GM18858 (cell line): Measurements from ENCODE around the gene COA8.

Experiments used
- ATAC-seq: cut with Tn5 transposase; IDR thresholded peaks from one replicate; pipeline ENCODE4 v1.9.1; 2021; ENCODE audit not compliant: unreplicated experiment

COA8 gene, protein sequence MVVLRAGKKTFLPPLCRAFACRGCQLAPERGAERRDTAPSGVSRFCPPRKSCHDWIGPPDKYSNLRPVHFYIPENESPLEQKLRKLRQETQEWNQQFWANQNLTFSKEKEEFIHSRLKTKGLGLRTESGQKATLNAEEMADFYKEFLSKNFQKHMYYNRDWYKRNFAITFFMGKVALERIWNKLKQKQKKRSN

DNA sequence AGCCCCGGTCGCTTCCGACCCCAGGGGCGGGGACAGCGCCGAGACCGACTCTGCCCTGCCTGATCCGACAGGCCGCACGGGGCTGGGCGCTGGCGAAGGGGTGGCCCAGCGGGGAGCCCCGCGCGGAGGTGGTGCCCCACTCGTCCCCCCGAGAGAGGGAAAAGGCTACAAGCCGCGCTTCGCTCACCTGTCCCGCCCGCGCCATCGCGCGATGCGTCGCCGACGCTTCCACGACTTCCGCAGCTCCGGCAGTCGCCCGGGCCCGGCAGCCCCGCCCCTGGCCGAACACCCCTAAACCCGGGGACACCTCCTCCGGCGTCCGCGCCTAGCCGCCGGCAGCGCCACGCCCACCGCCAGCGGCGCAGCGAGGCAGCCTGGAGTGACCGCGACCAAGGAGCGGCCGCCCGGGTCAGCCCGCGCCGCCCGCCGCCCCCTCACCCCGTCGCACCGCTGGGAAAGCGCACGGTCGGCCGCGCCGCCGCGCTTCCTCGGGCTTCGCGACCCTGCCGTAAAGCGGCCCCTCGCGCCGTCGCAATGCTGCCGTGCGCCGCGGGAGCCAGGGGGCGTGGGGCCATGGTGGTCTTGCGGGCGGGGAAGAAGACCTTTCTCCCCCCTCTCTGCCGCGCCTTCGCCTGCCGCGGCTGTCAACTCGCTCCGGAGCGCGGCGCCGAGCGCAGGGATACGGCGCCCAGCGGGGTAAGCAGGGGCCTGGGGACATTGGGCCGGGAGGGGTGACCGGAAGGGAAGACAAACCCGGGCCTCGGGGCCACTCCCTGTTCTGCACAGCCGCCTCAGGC is at the start of gene COA8, which contains the start of gene BAG5:
Gene COA8 (plus strand): TSS at position 532 of the 797 bp plus-strand sequence. CDS start 42 bp downstream, at position 574.
Gene BAG5 (minus strand): TSS at position 229 of the 797 bp plus-strand sequence. CDS start 1,493 bp downstream, outside the sequence.
- ATAC-seq = peak; percentile 46

GRCh38 chr14:103514596-103515421 is 48.0 kb upstream of the COA8 start:
- no peak for ATAC-seq

- ATAC-seq = no peak
Measured at GRCh38 chr14:103516426-103517173, 46.2 kb upstream of the COA8 start.

GRCh38 chr14:103517174-103517566 is 45.6 kb upstream of the COA8 start:
- no peak for ATAC-seq

DNA sequence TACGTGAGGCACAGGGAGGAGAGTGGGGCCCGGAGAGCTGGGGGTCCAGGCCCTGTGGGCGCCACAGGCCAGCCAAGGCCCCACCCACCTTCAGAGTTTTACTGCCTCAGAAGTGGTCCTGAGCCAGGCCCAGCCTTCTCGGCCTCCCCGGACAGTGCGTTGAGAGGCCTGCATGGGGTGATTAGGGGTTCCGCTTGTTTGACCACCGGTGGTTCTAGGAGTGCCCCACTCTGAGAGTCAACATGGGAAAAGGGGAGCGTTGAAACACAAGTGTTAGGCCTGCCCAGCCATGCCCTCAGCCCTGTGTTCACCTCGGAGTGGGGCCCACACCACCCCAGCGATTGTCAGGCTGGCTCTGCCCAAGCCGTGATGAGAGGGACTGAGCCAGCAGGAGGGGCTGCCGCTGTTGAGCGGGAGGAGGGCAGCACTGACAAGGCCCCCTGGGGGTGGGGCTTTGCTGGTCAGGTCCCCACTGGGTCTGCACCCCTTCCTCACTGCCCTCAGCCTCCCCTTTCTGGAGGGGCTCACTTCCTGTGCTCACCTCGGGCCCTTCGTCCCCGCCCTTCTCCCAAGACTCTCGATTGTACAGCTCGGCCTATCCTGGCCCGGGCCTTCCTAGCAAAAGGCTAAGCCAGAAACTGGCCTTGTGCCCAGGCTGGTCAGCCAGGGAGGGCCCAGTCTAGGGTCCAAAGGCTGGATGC is 44.9 kb upstream of the COA8 start:
- ATAC-seq = no peak

- no peak for ATAC-seq
Measured at GRCh38 chr14:103518422-103519042, 44.2 kb upstream of the COA8 start.

DNA sequence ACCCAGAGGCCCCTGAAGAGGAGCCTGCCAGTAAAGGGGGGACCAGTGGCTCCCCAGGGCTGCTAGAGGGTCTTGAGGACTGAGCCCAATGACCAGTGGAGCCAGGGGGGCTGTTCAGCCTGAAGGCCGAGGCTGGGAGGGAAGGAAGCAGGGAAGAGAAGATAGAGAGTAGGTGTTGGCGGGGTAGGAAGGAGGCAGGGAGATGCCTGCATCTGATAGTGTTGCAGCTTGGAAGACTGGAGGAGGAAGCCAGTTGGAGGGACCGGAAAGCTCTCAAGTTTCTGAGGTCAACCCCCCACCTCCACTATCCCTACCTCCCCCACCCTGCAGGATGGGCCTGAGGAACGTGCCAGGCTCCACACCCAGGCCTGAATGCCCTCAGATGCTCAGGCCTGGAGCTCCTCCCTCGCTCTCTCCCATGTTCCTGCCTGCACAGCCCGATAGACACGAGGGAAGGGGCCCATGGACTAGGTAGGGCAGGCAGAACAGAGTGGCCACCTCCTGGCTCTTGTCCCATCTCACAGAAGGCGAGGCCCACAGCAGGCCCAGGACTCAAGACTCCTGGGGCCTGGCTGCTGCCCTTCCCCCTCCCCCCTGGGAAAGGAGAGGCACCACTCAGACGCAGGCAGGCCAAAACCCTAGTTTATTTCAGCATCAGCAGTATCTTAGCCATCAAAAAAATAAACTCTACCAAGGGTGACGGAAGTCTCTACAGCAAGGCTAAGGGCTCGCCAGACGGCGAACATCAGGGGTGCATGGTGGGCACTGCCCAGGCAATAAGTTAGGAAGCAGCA is 43.5 kb upstream of the COA8 start:
- ATAC-seq = no peak

DNA sequence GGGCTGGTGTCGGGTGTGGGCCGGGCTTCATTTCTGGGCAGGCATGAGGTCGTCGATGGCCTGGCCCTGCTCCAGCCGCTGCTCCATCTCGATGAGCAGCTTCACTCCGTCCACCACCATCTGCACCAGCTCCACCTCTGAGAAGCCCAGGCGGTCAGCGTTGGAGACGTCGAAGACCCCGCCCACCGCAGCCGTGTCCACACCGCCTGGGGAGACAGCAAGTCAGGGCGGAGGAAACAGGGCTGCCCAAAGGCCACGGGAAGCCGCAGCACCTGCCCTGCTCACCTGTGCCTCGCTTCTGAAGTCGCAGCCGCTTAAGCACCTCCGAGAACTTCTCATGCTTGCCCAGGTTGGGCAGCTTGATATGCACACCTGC is 42.9 kb upstream of the COA8 start:
- ATAC-seq = no peak

- no peak for ATAC-seq
Measured at GRCh38 chr14:103520269-103520656, 42.5 kb upstream of the COA8 start.

- ATAC-seq = no peak
Measured at GRCh38 chr14:103520657-103521437, 41.9 kb upstream of the COA8 start.

GRCh38 chr14:103521438-103521950 is 41.3 kb upstream of the COA8 start:
- no peak for ATAC-seq

GRCh38 chr14:103521951-103522563 is 40.7 kb upstream of the COA8 start:
- no peak for ATAC-seq

DNA sequence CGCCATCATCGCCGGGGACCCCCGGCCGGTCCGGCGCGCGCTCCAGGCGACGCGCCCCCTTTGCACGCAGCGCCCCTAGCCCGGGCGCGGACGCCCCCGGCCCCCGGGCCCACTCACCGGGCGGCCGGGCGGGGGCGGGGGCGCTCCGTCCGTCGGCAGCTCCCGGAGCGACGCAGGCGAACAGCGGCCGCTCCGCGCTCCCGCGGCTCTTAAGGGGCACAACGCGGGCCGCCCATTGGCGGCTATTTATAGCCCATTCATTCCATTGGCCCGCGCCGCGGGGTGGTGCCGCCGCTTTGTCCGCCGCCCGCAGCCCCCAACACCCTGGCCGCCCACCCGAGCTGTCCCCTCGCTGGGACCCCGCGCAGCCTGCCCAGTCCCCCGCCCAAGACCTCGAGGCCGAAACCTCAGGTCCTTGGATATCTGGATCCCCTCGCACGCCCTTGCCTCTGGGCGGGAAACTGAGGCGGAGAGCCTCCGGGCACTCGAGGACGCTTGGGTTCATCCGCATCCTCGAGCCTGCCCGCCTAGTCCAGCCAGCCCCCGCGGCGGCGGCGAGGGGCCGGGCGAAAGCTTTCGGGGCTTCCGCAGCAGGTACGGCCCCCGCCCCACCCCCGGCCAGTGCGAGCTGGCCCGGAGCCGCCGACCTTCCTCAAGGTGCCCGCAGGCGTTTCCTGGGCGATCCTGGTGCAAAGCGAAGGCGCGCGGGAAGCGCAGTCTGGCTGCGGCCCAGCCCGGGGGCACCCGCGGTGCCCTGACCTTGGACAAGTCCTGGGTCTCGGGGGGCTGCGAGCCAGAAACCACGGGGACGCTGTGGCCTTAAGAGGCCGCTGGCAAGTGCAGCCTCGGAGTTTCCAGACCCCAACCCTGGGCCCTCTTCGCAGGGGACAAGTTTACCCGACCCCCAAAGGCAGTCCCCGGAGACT is 39.8 kb upstream of the COA8 start, which contains the start of gene CKB:
Gene CKB (minus strand): TSS at position 182 of the 926 bp plus-strand sequence. CDS start 337 bp downstream, outside the sequence.
- ATAC-seq = no peak

DNA sequence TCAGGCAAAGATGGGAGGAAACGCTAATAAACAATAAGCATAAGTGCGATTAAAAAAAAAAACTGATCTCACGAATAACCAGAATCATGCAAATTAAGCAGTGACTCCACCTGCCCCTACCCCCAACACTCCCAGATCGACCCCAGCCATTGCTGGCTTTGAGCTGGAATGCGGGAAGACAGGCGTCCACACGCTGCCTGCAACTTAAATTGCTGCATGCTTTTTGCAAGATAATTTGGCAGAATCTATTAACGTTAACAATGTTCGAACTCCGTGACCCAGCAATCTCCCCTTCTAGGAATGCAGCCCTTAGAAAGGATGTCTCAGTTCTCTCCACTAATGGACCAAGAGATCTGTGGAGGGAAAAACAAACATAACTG is 39.2 kb upstream of the COA8 start:
- no peak for ATAC-seq

- no peak for ATAC-seq
Measured at GRCh38 chr14:103524002-103524935, 38.5 kb upstream of the COA8 start.
